Measurements from ENCODE around the gene TBX4.

GRCh38 chr17:61524319-61524718 is 72.1 kb downstream of the TBX4 start:
- TF ChIP-seq, protein P1, sequence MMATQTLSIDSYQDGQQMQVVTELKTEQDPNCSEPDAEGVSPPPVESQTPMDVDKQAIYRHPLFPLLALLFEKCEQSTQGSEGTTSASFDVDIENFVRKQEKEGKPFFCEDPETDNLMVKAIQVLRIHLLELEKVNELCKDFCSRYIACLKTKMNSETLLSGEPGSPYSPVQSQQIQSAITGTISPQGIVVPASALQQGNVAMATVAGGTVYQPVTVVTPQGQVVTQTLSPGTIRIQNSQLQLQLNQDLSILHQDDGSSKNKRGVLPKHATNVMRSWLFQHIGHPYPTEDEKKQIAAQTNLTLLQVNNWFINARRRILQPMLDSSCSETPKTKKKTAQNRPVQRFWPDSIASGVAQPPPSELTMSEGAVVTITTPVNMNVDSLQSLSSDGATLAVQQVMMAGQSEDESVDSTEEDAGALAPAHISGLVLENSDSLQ (IDR thresholded peaks at IDR 0.05): no peak
- TF ChIP-seq FOXM1 (IDR thresholded peaks at IDR 0.05; ENCODE audit: borderline replicate concordance) (no peak), BHLHE40 (IDR thresholded peaks at IDR 0.05; ENCODE audit: borderline replicate concordance) (no peak), ELF4 (IDR thresholded peaks at IDR 0.05) (no peak), ZNF384 (IDR thresholded peaks at IDR 0.05) (no peak), SUZ12 (IDR thresholded peaks at IDR 0.05) (no peak), FOXA1 (IDR thresholded peaks at IDR 0.05) (no peak), ARNT (IDR thresholded peaks at IDR 0.05) (no peak), TARDBP (IDR thresholded peaks at IDR 0.05) (no peak), CTBP1 (IDR thresholded peaks at IDR 0.05; ENCODE audit: borderline replicate concordance) (no peak), SP1 (IDR thresholded peaks at IDR 0.05) (no peak), LEF1 (IDR thresholded peaks at IDR 0.05; ENCODE audit: borderline replicate concordance) (no peak), FOXK2 (IDR thresholded peaks at IDR 0.05) (no peak), NFRKB (IDR thresholded peaks at IDR 0.05) (no peak)
